Suprapubic skin (tissue), 3 donors: Measurements from ENCODE around the gene WBP1L.

Experiments used
- CTCF ChIP-seq, 2 donors: fragments of 200-600 bp in 1 of 2; fragments of 450-650 bp in 1 of 2; sonication (generic) in 1 of 2; IDR thresholded peaks; one replicate each; pipeline ENCODE4 v1.5.1; 2016 to 2019; ENCODE audit warnings: antibody characterized with exemption in 2 of 2, mild to moderate bottlenecking in 1 of 2, moderate library complexity in 1 of 2
- POLR2A ChIP-seq, 2 donors: fragments of 450-650 bp; IDR thresholded peaks; one replicate each; pipeline ENCODE4 v1.6.1; 2017; ENCODE audit warnings: antibody characterized with exemption in 2 of 2, mild to moderate bottlenecking in 2 of 2, moderate library complexity in 2 of 2

DNA sequence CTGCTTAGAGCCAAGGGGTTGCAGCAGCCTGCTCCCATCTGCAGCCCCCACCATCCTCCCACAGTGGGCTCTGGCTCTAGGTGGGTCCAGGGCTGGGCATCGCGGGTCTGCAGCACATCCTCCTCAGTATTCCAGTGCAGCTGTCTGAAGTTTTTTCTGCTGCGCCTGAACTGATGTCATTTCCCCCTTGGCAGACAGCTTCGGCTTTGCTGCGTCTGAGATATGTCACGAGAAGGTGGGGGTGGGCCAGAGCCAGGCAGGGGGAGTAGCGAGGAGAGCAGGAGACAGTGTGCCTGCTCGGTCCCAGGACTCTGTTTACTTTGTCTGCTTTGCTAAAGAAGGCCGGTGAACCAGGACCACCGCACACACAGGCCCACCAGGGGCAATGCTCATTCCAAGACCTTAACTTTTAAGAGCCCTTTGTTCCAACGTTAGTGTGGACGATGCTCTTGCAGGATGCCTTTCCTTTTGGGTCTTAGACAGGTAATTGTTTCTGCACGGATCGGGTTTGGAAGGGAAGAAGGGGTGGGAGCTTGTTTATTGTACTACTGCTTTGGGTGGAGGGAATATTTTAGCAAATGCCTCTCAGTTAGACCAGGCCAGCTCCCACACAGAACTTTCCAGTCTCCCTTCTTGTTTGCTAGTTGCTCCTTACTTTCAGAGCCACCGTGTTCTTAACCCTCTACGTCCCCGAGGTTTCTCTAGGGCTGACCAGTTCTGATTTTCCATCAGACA is 32.4 kb downstream of the WBP1L start:
- TF ChIP-seq CTCF (IDR thresholded peaks at IDR 0.05) (no peak), POLR2A (IDR thresholded peaks at IDR 0.05) (peak in 1 of 2 donors; percentile 76)
